Measurements from ENCODE around the gene C12orf57.

DNA sequence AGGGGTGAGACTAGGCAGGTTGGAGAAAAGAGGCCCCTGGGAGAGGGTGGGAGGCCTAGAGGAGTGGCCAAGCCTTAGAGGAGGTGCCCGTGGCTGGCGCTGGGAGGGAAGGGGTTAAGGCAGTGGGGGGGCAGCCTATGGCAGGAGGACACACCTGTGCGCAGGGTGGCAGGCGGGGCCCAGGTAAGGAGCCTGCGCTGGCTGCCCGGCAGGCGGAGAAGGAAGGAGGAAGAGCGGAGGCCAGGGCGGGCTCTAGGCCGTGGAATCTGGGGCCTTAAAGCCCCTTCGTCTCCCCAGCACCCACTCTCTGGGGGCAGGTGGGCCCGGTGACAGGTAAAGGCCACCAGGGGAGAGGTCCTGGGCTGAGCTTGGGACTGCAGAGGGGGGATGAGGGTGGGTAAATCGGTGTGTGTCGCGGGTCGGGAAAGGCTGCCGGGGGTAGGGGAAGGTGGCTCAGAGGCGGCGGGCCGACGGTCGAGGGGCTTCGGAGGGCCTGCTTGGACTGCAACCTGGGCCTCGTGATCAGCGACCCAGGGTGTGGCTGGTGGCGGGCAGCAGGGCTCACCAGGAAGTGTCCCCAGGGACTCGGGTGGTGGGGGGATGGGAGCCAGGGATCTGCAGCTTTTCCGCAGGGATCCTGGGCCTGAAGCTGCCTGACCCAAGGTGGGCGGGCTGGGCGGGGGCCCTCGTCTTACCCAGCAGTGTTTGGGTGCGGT lies 19.4 kb downstream of the C12orf57 start:
- TF ChIP-seq, protein P1, sequence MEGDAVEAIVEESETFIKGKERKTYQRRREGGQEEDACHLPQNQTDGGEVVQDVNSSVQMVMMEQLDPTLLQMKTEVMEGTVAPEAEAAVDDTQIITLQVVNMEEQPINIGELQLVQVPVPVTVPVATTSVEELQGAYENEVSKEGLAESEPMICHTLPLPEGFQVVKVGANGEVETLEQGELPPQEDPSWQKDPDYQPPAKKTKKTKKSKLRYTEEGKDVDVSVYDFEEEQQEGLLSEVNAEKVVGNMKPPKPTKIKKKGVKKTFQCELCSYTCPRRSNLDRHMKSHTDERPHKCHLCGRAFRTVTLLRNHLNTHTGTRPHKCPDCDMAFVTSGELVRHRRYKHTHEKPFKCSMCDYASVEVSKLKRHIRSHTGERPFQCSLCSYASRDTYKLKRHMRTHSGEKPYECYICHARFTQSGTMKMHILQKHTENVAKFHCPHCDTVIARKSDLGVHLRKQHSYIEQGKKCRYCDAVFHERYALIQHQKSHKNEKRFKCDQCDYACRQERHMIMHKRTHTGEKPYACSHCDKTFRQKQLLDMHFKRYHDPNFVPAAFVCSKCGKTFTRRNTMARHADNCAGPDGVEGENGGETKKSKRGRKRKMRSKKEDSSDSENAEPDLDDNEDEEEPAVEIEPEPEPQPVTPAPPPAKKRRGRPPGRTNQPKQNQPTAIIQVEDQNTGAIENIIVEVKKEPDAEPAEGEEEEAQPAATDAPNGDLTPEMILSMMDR (conservative IDR thresholded peaks at IDR 0.05 in 1 of 2, IDR thresholded peaks at IDR 0.05 in 1 of 2; ENCODE audit: low read depth in 1 of 2, low read length in 2 of 2) = no peak
- no peak for TF ChIP-seq EZH2 (IDR thresholded peaks at IDR 0.05; ENCODE audit: low read length, missing control alignments)
